Amniotic epithelial cell (primary cell): ENCODE measurements around the gene TXNRD1.
A peak's percentile ranks its signal among the peaks of the same experiment; 100 is the strongest.

Experiments
- DNase-seq: peaks from one replicate; pipeline ENCODE4 v3.0.0-alpha.2; 2010; ENCODE audit warnings: low read depth

Gene TXNRD1

GRCh38 chr12:104350211-104351056 is 134.9 kb downstream of the TXNRD1 start:
- no peak for DNase-seq

- DNase-seq: no peak
Observed at GRCh38 chr12:104351057-104351983, 135.7 kb downstream of the TXNRD1 start.

GRCh38 chr12:104352106-104352713 is 136.6 kb downstream of the TXNRD1 start:
- DNase-seq: no peak

- no peak for DNase-seq
Observed at GRCh38 chr12:104353012-104353981, 137.7 kb downstream of the TXNRD1 start.

- DNase-seq: no peak
Observed at GRCh38 chr12:104354167-104354867, 138.7 kb downstream of the TXNRD1 start.

GRCh38 chr12:104354868-104355570 is 139.4 kb downstream of the TXNRD1 start:
- no peak for DNase-seq

GRCh38 chr12:104355630-104356029 is 140.1 kb downstream of the TXNRD1 start:
- no peak for DNase-seq

- no peak for DNase-seq
Observed at GRCh38 chr12:104356231-104357115, 140.9 kb downstream of the TXNRD1 start.

- peak; percentile 88 for DNase-seq
Observed at GRCh38 chr12:104357421-104357952, 141.9 kb downstream of the TXNRD1 start.

GRCh38 chr12:104358353-104359003 is 142.9 kb downstream of the TXNRD1 start:
- peak; percentile 52 for DNase-seq

GRCh38 chr12:104359216-104359615 is 143.6 kb downstream of the TXNRD1 start:
- DNase-seq: no peak

- peak; percentile 51 for DNase-seq
Observed at GRCh38 chr12:104360157-104360556, 144.6 kb downstream of the TXNRD1 start.

- peak; percentile 94 for DNase-seq
Observed at GRCh38 chr12:104360983-104361707, 145.6 kb downstream of the TXNRD1 start.

GRCh38 chr12:104365921-104366410 is 150.4 kb downstream of the TXNRD1 start:
- DNase-seq: no peak

GRCh38 chr12:104369708-104370107 is 154.1 kb downstream of the TXNRD1 start:
- no peak for DNase-seq

- DNase-seq: no peak
Observed at GRCh38 chr12:104371043-104371870, 155.7 kb downstream of the TXNRD1 start.
